ENCODE results near the gene LIN7C. TPM values are rescaled to one million over a fixed set of nuclear protein-coding genes. Genes with fewer than 3 reads are reported as not detected.

The LIN7C gene
- total and polyA plus RNA-seq, 2 of the 8 experiments (the other 6 are each of a cell fraction or from before 2014, with no cell fraction given), result 10.5 to 42.7 TPM

DNA sequence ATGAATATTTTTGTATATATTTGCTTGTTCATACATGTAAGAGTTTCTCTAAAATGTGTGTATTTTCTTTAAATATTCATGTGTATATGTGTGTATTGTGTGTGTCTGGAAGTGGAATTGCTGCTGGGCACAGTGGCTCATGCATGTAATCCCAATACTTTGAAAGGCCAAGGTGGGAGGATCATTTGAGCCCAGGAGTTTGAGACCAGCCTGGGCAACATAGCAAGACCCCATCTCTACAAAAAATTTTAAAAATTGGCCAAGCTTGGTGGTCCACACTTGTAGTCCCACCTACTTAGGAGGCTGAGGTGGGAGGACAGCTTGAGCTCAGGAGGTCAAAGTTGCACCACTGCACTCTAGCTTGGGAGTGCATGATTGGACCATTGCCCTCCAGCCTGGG, 29.3 kb downstream of the LIN7C start:
- CTCF ChIA-PET (ENCODE audit: partially characterized antibody), result interaction anchor here (0.5 to 1.9 kb wide), 4 partner anchors 10 to 293 kb away, joined by 3 to 7 read pairs (median 3); no protein-coding TSS in a partner anchor
- Histone ChIP-seq H3K23me2 (ENCODE audit: low read depth, low read length) (0 out of 2 replicates have a peak, but pooled peaks cover 4% of the 10 kb centered on the region), H3K56ac (replicated peaks; ENCODE audit: insufficient read length, low read depth, low read length) (no peak overlapping the region), H3K4me1 (replicated peaks in 1 of 4; ENCODE audit: control insufficient read depth in 3 of 4, insufficient read depth in 4 of 4, low read length in 3 of 4) (no peaks in the 10 kb centered on the region), H3K18ac (ENCODE audit: extremely low read depth, low read length) (no peak overlapping the region), H2BK20ac (ENCODE audit: low read length) (no peak overlapping the region), H3K4ac (replicated peaks; ENCODE audit: insufficient read length, low read depth, low read length) (no peak overlapping the region), H3K14ac (ENCODE audit: insufficient read length) (no peak overlapping the region), H4K5ac (ENCODE audit: insufficient read length, low read depth, low read length) (no peak overlapping the region), H2BK5ac (ENCODE audit: low read depth, low read length) (no peak overlapping the region), H3K9me3 (ENCODE audit: insufficient read depth in 2 of 2, low read depth in 1 of 2, low read length in 1 of 2) (no peaks in the 10 kb centered on the region), H4K91ac (replicated peaks; ENCODE audit: insufficient read length, low read length) (no peak overlapping the region), H3K4me2 (ENCODE audit: insufficient read depth in 1 of 2, low read depth in 2 of 2, low read length in 2 of 2) (no peak overlapping the region), H3K9ac (replicated peaks in 1 of 4; ENCODE audit: extremely low read depth in 1 of 4, low read depth in 3 of 4, low read length in 3 of 4) (no peak overlapping the region), H2AK5ac (ENCODE audit: low read depth, low read length) (no peak overlapping the region), H4K8ac (ENCODE audit: extremely low read depth, insufficient read depth, low read length) (no peak overlapping the region), H3K23ac (ENCODE audit: insufficient read length) (no peak overlapping the region), H3K27ac (ENCODE audit: low read depth, low read length) (no peak overlapping the region), H2BK12ac (ENCODE audit: low read depth, low read length) (no peak overlapping the region), H2AFZ (ENCODE audit: low read length) (no peak overlapping the region), H3K4me3 (ENCODE audit: extremely low read depth in 1 of 4, insufficient read depth in 2 of 4, low read depth in 3 of 4, low read length in 4 of 4) (no peak overlapping the region), H3K27me3 (replicated peaks in 1 of 4; ENCODE audit: control insufficient read depth in 3 of 4, extremely low read depth in 1 of 4, insufficient read depth in 3 of 4, low read length in 3 of 4) (no peaks in the 10 kb centered on the region), H3K79me2 (ENCODE audit: control insufficient read depth in 1 of 2, insufficient read depth in 2 of 2, low read length in 2 of 2) (peaks cover 0 to 2% of the 10 kb centered on the region in 2 experiments; a peak in 1 of 4 replicates), H3K79me1 (ENCODE audit: low read depth, low read length) (no peaks in the 10 kb centered on the region), H2BK15ac (ENCODE audit: low read length) (no peak overlapping the region), H2BK120ac (replicated peaks; ENCODE audit: low read depth, low read length) (no peak overlapping the region), H3K36me3 (ENCODE audit: control insufficient read depth in 2 of 4, insufficient read depth in 4 of 4, low read length in 3 of 4) (no peaks in the 10 kb centered on the region), H4K20me1 (replicated peaks in 1 of 2; ENCODE audit: control insufficient read depth in 1 of 2, insufficient read depth in 2 of 2, low read length in 2 of 2) (no peaks in the 10 kb centered on the region)
- DNase-seq (ENCODE audit: low read depth in 1 of 2, low spot score in 2 of 2) (no peak), FAIRE-seq (no peak)
- POLR2A ChIA-PET (ENCODE audit: partially characterized antibody), result no interaction called here
- TF ChIP-seq JUN (IDR thresholded peaks at IDR 0.05; ENCODE audit: low read depth, low read length), result no peak
- TF ChIP-seq RXRA (IDR thresholded peaks at IDR 0.05; ENCODE audit: insufficient read depth, low read depth, low read length), result no peak
- no peak for TF ChIP-seq TAF7 (optimal IDR thresholded peaks at IDR 0.05; ENCODE audit: borderline replicate concordance, low read depth, low read length)
- TF ChIP-seq MAFK (IDR thresholded peaks at IDR 0.05; ENCODE audit: low read depth, low read length), result no peak
- no peak for TF ChIP-seq GTF2F1 (IDR thresholded peaks at IDR 0.05; ENCODE audit: borderline replicate concordance, low read depth, low read length)
- TF ChIP-seq EZH2 (IDR thresholded peaks at IDR 0.05; ENCODE audit: low read depth, low read length, severe bottlenecking), result no peak
- TF ChIP-seq SIN3A (conservative IDR thresholded peaks at IDR 0.05 in 1 of 2, IDR thresholded peaks at IDR 0.05 in 1 of 2; ENCODE audit: low read depth in 1 of 2, low read length in 2 of 2), result no peak
- TF ChIP-seq CBX5 (IDR thresholded peaks at IDR 0.05; ENCODE audit: low read depth, low read length), result no peak
- no peak for TF ChIP-seq CTCF (IDR thresholded peaks at IDR 0.05; ENCODE audit: control extremely low read depth in 1 of 3, insufficient read depth in 1 of 3, low read depth in 1 of 3, low read length in 3 of 3)
- TF ChIP-seq POLR2A (IDR thresholded peaks at IDR 0.05; ENCODE audit: control extremely low read depth in 1 of 2, low read depth in 2 of 2, low read length in 2 of 2), result no peak
- no peak for TF ChIP-seq GABPA (IDR thresholded peaks at IDR 0.05; ENCODE audit: borderline replicate concordance, insufficient read depth, low read length)
- no peak for TF ChIP-seq PHF8 (conservative IDR thresholded peaks at IDR 0.05; ENCODE audit: low read depth, low read length)
